OCI-LY3 (cell line): Measurements from ENCODE around the gene CDS2.

Experiments
- H2AFZ ChIP-seq: fragments of 200-600, 300-600 bp; shearing (Covaris generic); 2 replicates; pipeline ENCODE4 v1.6.0; 2014; ENCODE audit warnings: antibody characterized with exemption, low read depth, low read length
- H3K27ac ChIP-seq: fragments of 200-600, 300-600 bp; sonication (generic); 2 replicates; pipeline ENCODE4 v1.5.1; 2014; ENCODE audit warnings: mild to moderate bottlenecking, low read length, moderate library complexity, mixed read lengths
- H3K27me3 ChIP-seq: fragments of 200-600, 300-600 bp; sonication (generic); 2 replicates; pipeline ENCODE4 v1.6.1; 2014; ENCODE audit warnings: low read depth, low read length, mixed read lengths
- H3K36me3 ChIP-seq: fragments of 200-600, 300-600 bp; sonication (generic); replicated peaks from 2 replicates; pipeline ENCODE3; 2014; ENCODE audit warnings: low read depth, low read length, mixed read lengths
- H3K4me1 ChIP-seq: fragments of 300-600, 200-600 bp; sonication (generic); 2 replicates; pipeline ENCODE4 v1.6.1; 2014; ENCODE audit warnings: low read length, mixed read lengths
- H3K4me2 ChIP-seq: fragments of 200-600, 300-600 bp; sonication (generic); 2 replicates; pipeline ENCODE4 v1.6.1; 2014; ENCODE audit warnings: low read length, mixed read lengths
- H3K4me3 ChIP-seq: fragments of 300-600, 200-600 bp; sonication (generic); 2 replicates; pipeline ENCODE4 v1.5.1; 2014; ENCODE audit warnings: antibody characterized with exemption, mild to moderate bottlenecking, low read length, moderate library complexity
- H3K79me2 ChIP-seq: fragments of 300-600, 200-600 bp; shearing (Covaris generic); 2 replicates; pipeline ENCODE4 v1.6.1; 2014; ENCODE audit warnings: mild to moderate bottlenecking, low read length, mixed read lengths
- H3K9ac ChIP-seq: fragments of 300-600, 200-600 bp; shearing (Covaris generic); 2 replicates; pipeline ENCODE4 v1.6.0; 2014; ENCODE audit warnings: mild to moderate bottlenecking, low read length, moderate library complexity
- H3K9me3 ChIP-seq: fragments of 200-600, 300-600 bp; shearing (Covaris generic); 2 replicates; pipeline ENCODE4 v1.6.1; 2014; ENCODE audit warnings: low read length, mixed read lengths; ENCODE audit not compliant: insufficient read depth
- H4K20me1 ChIP-seq: fragments of 200-600, 300-600 bp; sonication (generic); 2 replicates; pipeline ENCODE4 v1.6.1; 2016; ENCODE audit warnings: low read length, mixed read lengths; ENCODE audit not compliant: insufficient read depth
- CTCF ChIP-seq: fragments of 200-600, 300-600 bp; sonication (generic); IDR thresholded peaks from 2 replicates; pipeline ENCODE4 v1.5.1; 2014; ENCODE audit warnings: antibody characterized with exemption, low read length, low read depth
- EZH2phosphoT487 ChIP-seq: fragments of 200-600 bp; shearing (Covaris generic); IDR thresholded peaks from 2 replicates; pipeline ENCODE4 v1.6.1; 2018; ENCODE audit warnings: antibody characterized with exemption, mixed run types, low read depth

Gene CDS2

GRCh38 chr20:5153612-5154542 lies 27.1 kb downstream of the CDS2 start:
- Histone ChIP-seq H3K4me2 (no peak overlapping the region), H3K79me2 (peaks cover 74% of the 10 kb centered on the region), H3K27ac (no peak overlapping the region), H3K4me1 (peaks cover 11% of the 10 kb centered on the region; the same call in 1 of the 2 replicates), H3K9me3 (no peaks in the 10 kb centered on the region), H3K9ac (no peak overlapping the region), H3K36me3 (no peaks in the 10 kb centered on the region), H2AFZ (no peak overlapping the region), H3K4me3 (no peak overlapping the region), H4K20me1 (peaks cover 60% of the 10 kb centered on the region), H3K27me3 (no peaks in the 10 kb centered on the region)
- TF ChIP-seq EZH2phosphoT487: no peak
- TF ChIP-seq CTCF: no peak

GRCh38 chr20:5154543-5154925 lies 27.7 kb downstream of the CDS2 start:
- no peak overlapping the region for H3K4me3 ChIP-seq
- no peaks in the 10 kb centered on the region for H3K27me3 ChIP-seq
- peaks cover 70% of the 10 kb centered on the region for H3K79me2 ChIP-seq
- no peak overlapping the region for H2AFZ ChIP-seq
- no peak overlapping the region for H3K9ac ChIP-seq
- H4K20me1 ChIP-seq: peaks cover 60% of the 10 kb centered on the region
- H3K4me1 ChIP-seq: peaks cover 13% of the 10 kb centered on the region
- no peak overlapping the region for H3K27ac ChIP-seq
- H3K9me3 ChIP-seq: no peaks in the 10 kb centered on the region
- TF ChIP-seq EZH2phosphoT487 (no peak), CTCF (no peak)
- H3K36me3 ChIP-seq: no peaks in the 10 kb centered on the region
- no peak overlapping the region for H3K4me2 ChIP-seq

GRCh38 chr20:5155404-5155803 lies 28.6 kb downstream of the CDS2 start:
- no peak overlapping the region for H3K9ac ChIP-seq
- no peak overlapping the region for H3K4me2 ChIP-seq
- H3K4me1 ChIP-seq: peaks cover 21% of the 10 kb centered on the region
- H3K27ac ChIP-seq: no peak overlapping the region
- H3K9me3 ChIP-seq: no peaks in the 10 kb centered on the region
- H3K36me3 ChIP-seq: no peaks in the 10 kb centered on the region
- TF ChIP-seq CTCF (no peak), EZH2phosphoT487 (no peak)
- H2AFZ ChIP-seq: no peak overlapping the region
- peaks cover 70% of the 10 kb centered on the region for H3K79me2 ChIP-seq
- H3K27me3 ChIP-seq: no peaks in the 10 kb centered on the region
- peaks cover 54% of the 10 kb centered on the region for H4K20me1 ChIP-seq
- H3K4me3 ChIP-seq: no peak overlapping the region

DNA sequence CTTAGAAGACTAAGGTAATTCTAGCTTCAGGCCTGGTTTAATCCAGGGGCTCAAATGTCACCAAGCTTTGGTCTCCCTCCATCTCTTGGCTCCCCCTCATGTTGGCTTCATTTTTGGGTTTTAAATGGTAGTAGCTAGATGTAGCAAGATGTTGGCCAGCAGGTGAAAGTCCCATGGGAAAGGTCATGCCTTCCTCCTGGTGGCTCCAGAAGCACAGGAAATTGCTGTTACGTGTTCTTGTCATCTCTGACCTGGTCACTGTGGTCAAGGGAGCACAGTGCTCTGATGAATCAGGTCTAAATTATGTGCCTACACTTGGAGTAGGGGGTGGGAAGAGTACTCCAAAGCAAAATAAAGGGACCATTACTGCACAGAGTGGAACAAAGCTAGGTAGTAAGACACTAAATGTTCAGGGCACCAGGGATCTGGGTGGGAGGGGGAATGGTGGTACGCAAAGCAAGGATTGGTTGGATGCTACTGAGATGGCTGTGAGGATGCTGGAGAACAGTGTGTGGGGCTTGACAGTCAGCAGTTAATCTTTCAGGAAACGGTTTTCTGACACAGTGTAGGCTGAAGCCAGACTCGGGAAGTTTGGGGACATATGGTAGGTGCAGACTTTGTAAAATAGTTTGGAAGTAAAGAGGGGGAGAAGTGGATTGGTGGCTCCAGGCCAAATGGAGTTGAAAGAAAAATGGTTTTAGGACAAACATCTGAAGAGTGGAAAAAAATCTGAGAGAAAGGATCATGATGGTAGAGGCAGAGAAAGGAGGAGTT lies 30.1 kb downstream of the CDS2 start:
- H3K9me3 ChIP-seq: peaks cover 13% of the 10 kb centered on the region; the same call in 1 of the 2 replicates
- TF ChIP-seq CTCF (no peak), EZH2phosphoT487 (no peak)
- no peak overlapping the region for H2AFZ ChIP-seq
- no peak overlapping the region for H3K9ac ChIP-seq
- peaks cover 47% of the 10 kb centered on the region for H4K20me1 ChIP-seq
- peaks cover 34% of the 10 kb centered on the region for H3K4me1 ChIP-seq
- no peak overlapping the region for H3K4me3 ChIP-seq
- peaks cover 13% of the 10 kb centered on the region for H3K36me3 ChIP-seq
- no peak overlapping the region for H3K4me2 ChIP-seq
- peaks cover 76% of the 10 kb centered on the region for H3K79me2 ChIP-seq
- H3K27ac ChIP-seq: no peak overlapping the region
- no peaks in the 10 kb centered on the region for H3K27me3 ChIP-seq
